ENCODE results near the gene SLC6A8. TPM values are rescaled to one million over a fixed set of nuclear protein-coding genes. Genes with fewer than 3 reads are reported as not detected.
"Not testable (repeated sequence)": the region's sequence is repeated elsewhere in the genome, so short reads cannot be mapped to it uniquely, and the experiment has no call there.

The SLC6A8 gene
- total RNA-seq, 1 donor from 2014 or later: 108 TPM

- Mint-ChIP-seq H3K27me3 (ENCODE audit: unreplicated experiment) (no peaks in the 10 kb centered on the region), H3K36me3 (ENCODE audit: unreplicated experiment) (no peaks in the 10 kb centered on the region), H3K4me1 (ENCODE audit: low read depth, unreplicated experiment) (peaks cover 4% of the 10 kb centered on the region), H3K4me3 (ENCODE audit: unreplicated experiment) (no peak overlapping the region), H3K9me3 (ENCODE audit: unreplicated experiment) (peaks cover 2% of the 10 kb centered on the region), H3K27ac (ENCODE audit: unreplicated experiment) (peak overlapping the region; percentile 66)
- no peak for DNase-seq
- peak; percentile 15 for TF ChIP-seq CTCF (IDR thresholded peaks at IDR 0.05; ENCODE audit: partially characterized antibody, unreplicated experiment)
Measured at GRCh38 chrX:153744210-153745066, 56.7 kb downstream of the SLC6A8 start.

- not testable (repeated sequence) for H3K4me1 Mint-ChIP-seq (ENCODE audit: low read depth, unreplicated experiment); H3K36me3 Mint-ChIP-seq (ENCODE audit: unreplicated experiment); DNase-seq; H3K9me3 Mint-ChIP-seq (ENCODE audit: unreplicated experiment); H3K27me3 Mint-ChIP-seq (ENCODE audit: unreplicated experiment)
- Mint-ChIP-seq H3K4me3 (ENCODE audit: unreplicated experiment) (peak overlapping the region; percentile 63), H3K27ac (ENCODE audit: unreplicated experiment) (peak overlapping the region; percentile 66)
Measured at GRCh38 chrX:153745067-153745433, 57.3 kb downstream of the SLC6A8 start.

Other genes starting within 250 kb of the SLC6A8 start
- gene TREX2, start 241.9 kb upstream of the SLC6A8 start, total RNA-seq (ENCODE audit: unreplicated experiment): 0.29 TPM
- gene HAUS7, start 217.3 kb upstream of the SLC6A8 start, total RNA-seq (ENCODE audit: unreplicated experiment): 24.6 TPM
- gene BGN, start 192.9 kb upstream of the SLC6A8 start, total RNA-seq (ENCODE audit: unreplicated experiment): 0.56 TPM
- gene ATP2B3, start 170.3 kb upstream of the SLC6A8 start, total RNA-seq (ENCODE audit: unreplicated experiment): 68.0 TPM
- gene CCNQ, start 88.8 kb upstream of the SLC6A8 start, total RNA-seq (ENCODE audit: unreplicated experiment): 28.9 TPM
- gene DUSP9, start 40.7 kb upstream of the SLC6A8 start, total RNA-seq (ENCODE audit: unreplicated experiment): 0.61 TPM
- gene PNCK, start 14.1 kb upstream of the SLC6A8 start, total RNA-seq (ENCODE audit: unreplicated experiment): 4.3 TPM
- 155 TPM for gene BCAP31, start 36.5 kb downstream of the SLC6A8 start, total RNA-seq (ENCODE audit: unreplicated experiment)
- gene ABCD1, start 36.9 kb downstream of the SLC6A8 start, total RNA-seq (ENCODE audit: unreplicated experiment): 13.5 TPM
- 5.8 TPM for gene PLXNB3, start 76.3 kb downstream of the SLC6A8 start, total RNA-seq (ENCODE audit: unreplicated experiment)
- not detected for gene SRPK3, start 93.1 kb downstream of the SLC6A8 start, total RNA-seq (ENCODE audit: unreplicated experiment)
- 56.7 TPM for gene IDH3G, start 106.4 kb downstream of the SLC6A8 start, total RNA-seq (ENCODE audit: unreplicated experiment)
- 277 TPM for gene SSR4, start 106.7 kb downstream of the SLC6A8 start, total RNA-seq (ENCODE audit: unreplicated experiment)
- gene PDZD4, start 142.6 kb downstream of the SLC6A8 start, total RNA-seq (ENCODE audit: unreplicated experiment): 41.8 TPM
- gene L1CAM, start 198.2 kb downstream of the SLC6A8 start, total RNA-seq (ENCODE audit: unreplicated experiment): 925 TPM
- gene AVPR2, start 216.7 kb downstream of the SLC6A8 start, total RNA-seq (ENCODE audit: unreplicated experiment): not detected
- gene ARHGAP4, start 238.3 kb downstream of the SLC6A8 start, total RNA-seq (ENCODE audit: unreplicated experiment): 33.5 TPM
- 129 TPM for gene NAA10, start 247.1 kb downstream of the SLC6A8 start, total RNA-seq (ENCODE audit: unreplicated experiment)

All from glutamatergic neuron (in vitro differentiated cells).